GM12878 (cell line): ENCODE results near the gene MYBPC1. TPM values are rescaled to one million over a fixed set of nuclear protein-coding genes. Genes with fewer than 3 reads are reported as not detected.

ENCODE experiments used
- ATAC-seq: fragments of 200-7000 bp; cut with Tn5 transposase; 3 replicates; pipeline ENCODE4 v1.9.1; 2020; ENCODE audit warnings: mild to moderate bottlenecking, moderate library complexity
- BruUV-seq: library from RNA; stranded (reverse); fragments of 400-500 nt; replicated peaks from 2 replicates; lab custom pipeline; 2021; lab: Mats Ljungman, UMichigan
- CTCF ChIA-PET: fragments of 300-600 bp; sonication (Branson Sonifier 250); formaldehyde crosslinking; extraction: SDS; loops from one replicate; lab custom pipeline; 2021; ENCODE audit warnings: inconsistent platforms; lab: Yijun Ruan, JAX
- POLR2A ChIA-PET: fragments of 350-600 bp; formaldehyde crosslinking; extraction: SDS; loops from one replicate; lab custom pipeline; 2021; ENCODE audit warnings: inconsistent platforms; lab: Charles Lee
- RAD21 ChIA-PET: fragments of 300-600 bp; sonication (Branson Sonifier 250); formaldehyde crosslinking; loops from one replicate; lab custom pipeline; 2023; ENCODE audit warnings: antibody characterized with exemption; ENCODE audit not compliant: unreplicated experiment; lab: Charles Lee
- SMC1A ChIA-PET: fragments of 300-600 bp; sonication (Branson Sonifier 250); formaldehyde crosslinking; loops from one replicate; lab custom pipeline; 2023; ENCODE audit not compliant: unreplicated experiment, uncharacterized antibody; lab: Charles Lee
- DNase-seq: peaks from one replicate; pipeline ENCODE4 v3.0.0-alpha.2; 2011; ENCODE audit warnings: low read depth, low spot score
- FAIRE-seq: peaks from 3 replicates; lab custom pipeline; 2011; peaks lifted over from hg19 to GRCh38; lab: Jason Lieb, UNC
- H2AFZ ChIP-seq: 2 replicates; pipeline ENCODE4 v1.6.0; 2011; ENCODE audit warnings: low read depth, low read length, control low read depth; ENCODE audit not compliant: control insufficient read depth
- H3K27ac ChIP-seq: 2 replicates; pipeline ENCODE4 v1.5.1; 2011; ENCODE audit warnings: control low read depth; ENCODE audit not compliant: control insufficient read depth, insufficient read depth
- H3K27me3 ChIP-seq, 2 experiments: replicated peaks in 1 of 2; 2 replicates each; pipeline versions ENCODE4 v1.6.0 to v1.6.1; 2011; ENCODE audit warnings: low read length in 1 of 2; ENCODE audit not compliant: control insufficient read depth in 2 of 2, insufficient read depth in 2 of 2
- H3K36me3 ChIP-seq, 2 experiments: 2 replicates each; pipeline ENCODE4 v1.5.1; 2011; ENCODE audit warnings: low read length in 1 of 2; ENCODE audit not compliant: control insufficient read depth in 2 of 2, insufficient read depth in 2 of 2
- H3K4me1 ChIP-seq: 2 replicates; pipeline ENCODE4 v1.6.1; 2011; ENCODE audit warnings: mild to moderate bottlenecking, low read length, moderate library complexity, mixed read lengths; ENCODE audit not compliant: control insufficient read depth, insufficient read depth
- H3K4me2 ChIP-seq: 2 replicates; pipeline ENCODE4 v1.6.0; 2011; ENCODE audit warnings: control low read depth; ENCODE audit not compliant: control insufficient read depth, insufficient read depth
- H3K4me3 ChIP-seq: fragments of 200-600 bp; sonication (generic); 2 replicates; pipeline ENCODE4 v1.5.1; 2016
- H3K79me2 ChIP-seq: 2 replicates; pipeline ENCODE4 v1.6.0; 2011; ENCODE audit warnings: low read length; ENCODE audit not compliant: control insufficient read depth, insufficient read depth
- H3K9ac ChIP-seq: 2 replicates; pipeline ENCODE4 v1.8.0; 2011; ENCODE audit warnings: low read length, control low read depth, mixed read lengths; ENCODE audit not compliant: control insufficient read depth, insufficient read depth
- H3K9me3 ChIP-seq: replicated peaks from 3 replicates; pipeline ENCODE4 v1.5.1; 2011; ENCODE audit warnings: mild to moderate bottlenecking, low read length; ENCODE audit not compliant: control insufficient read depth, insufficient read depth
- H4K20me1 ChIP-seq: 2 replicates; pipeline ENCODE4 v1.6.0; 2011; ENCODE audit not compliant: control insufficient read depth, insufficient read depth
- BACH1 ChIP-seq: fragments of 450-650 bp; IDR thresholded peaks from 2 replicates; pipeline ENCODE4 v1.6.1; 2017; ENCODE audit warnings: mild to moderate bottlenecking, borderline replicate concordance
- EED ChIP-seq: sonication (generic); IDR thresholded peaks from 2 replicates; pipeline ENCODE4 v1.6.1; 2016; ENCODE audit warnings: antibody characterized with exemption, low read depth
- GATAD2B ChIP-seq: fragments of 450-650 bp; conservative IDR thresholded peaks from 2 replicates; pipeline ENCODE4 v1.6.1; 2017; ENCODE audit warnings: low read depth, mild to moderate bottlenecking, moderate library complexity
- HCFC1 ChIP-seq: fragments of 150-350 bp; IDR thresholded peaks from 2 replicates; pipeline ENCODE4 v1.6.1; 2014; ENCODE audit warnings: low read length
- IRF3 ChIP-seq: fragments of 450-650 bp; IDR thresholded peaks from 2 replicates; pipeline ENCODE4 v1.6.1; 2014; ENCODE audit warnings: mild to moderate bottlenecking
- KDM1A ChIP-seq: fragments of 200-600 bp; sonication (generic); IDR thresholded peaks from 2 replicates; pipeline ENCODE4 v1.6.1; 2016; ENCODE audit warnings: borderline replicate concordance
- NFYA ChIP-seq: IDR thresholded peaks from 2 replicates; pipeline ENCODE4 v1.6.1; 2011; ENCODE audit warnings: low read depth, mild to moderate bottlenecking, low read length, improper control_type of control experiment, borderline replicate concordance
- PBX3 ChIP-seq: IDR thresholded peaks from 2 replicates; pipeline ENCODE4 v1.6.1; 2011; ENCODE audit warnings: mild to moderate bottlenecking, low read depth, low read length, moderate library complexity; ENCODE audit not compliant: insufficient replicate concordance
- POLR2A ChIP-seq: IDR thresholded peaks from 2 replicates; pipeline ENCODE4 v1.6.1; 2011; ENCODE audit warnings: low read depth, mild to moderate bottlenecking, low read length
- RCOR1 ChIP-seq: conservative IDR thresholded peaks from 2 replicates; pipeline ENCODE4 v1.6.1; 2012; ENCODE audit warnings: low read depth, low read length, improper control_type of control experiment
- SIX5 ChIP-seq: IDR thresholded peaks from 2 replicates; pipeline ENCODE4 v1.6.1; 2011; ENCODE audit warnings: mild to moderate bottlenecking, low read depth, low read length, moderate library complexity; ENCODE audit not compliant: severe bottlenecking
- SPI1 ChIP-seq: IDR thresholded peaks from 2 replicates; pipeline ENCODE4 v1.6.1; 2011; ENCODE audit warnings: low read depth, mild to moderate bottlenecking, low read length, moderate library complexity, borderline replicate concordance; ENCODE audit not compliant: insufficient read depth
- STAT1 ChIP-seq: fragments of 450-650 bp; conservative IDR thresholded peaks from 2 replicates; pipeline ENCODE4 v1.6.1; 2014; ENCODE audit warnings: antibody characterized with exemption, mild to moderate bottlenecking
- TCF12 ChIP-seq: IDR thresholded peaks from 2 replicates; pipeline ENCODE4 v1.6.1; 2011; ENCODE audit warnings: low read depth, mild to moderate bottlenecking, low read length
- WGBS: methylation state at CpG from one replicate; pipeline ENCODE4 v1.1.6; 2016; ENCODE audit warnings: low lambda C conversion rate; ENCODE audit not compliant: insufficient replicate concordance, insufficient coverage; ENCODE audit errors: missing lambda C conversion rate; 5-methylcytosine and 5-hydroxymethylcytosine counted together
- in situ Hi-C: fragments of 300-500 bp; cut with MboI; formaldehyde crosslinking; loops from 9 replicates; pipeline ENCODE4 v1.14.3; 2018; ENCODE audit warnings: mixed read lengths
- intact Hi-C: fragments of 100-400 bp; cut with micrococcal nuclease; formaldehyde crosslinking; loops from one replicate; pipeline ENCODE4 v1.14.2; 2022; ENCODE audit not compliant: unreplicated experiment
- polyA plus RNA-seq, 11 experiments: library from polyadenylated mRNA; depleted of rRNA in 4 of 11; unstranded in 6 of 11; stranded (reverse) in 5 of 11; fragments of >200 nt; fragmentation: Nextera tagmentation in 4 of 11; fragmentation: Illumina TruSeq in 1 of 11; extraction: Ambion mirVana in 4 of 11; extraction: Trizol in 1 of 11; gene quantifications; 1 replicate in 1 of 11; 2 replicates in 10 of 11; pipeline versions ENCODE4 v1.2.1 to v1.2.3, GENCODE V29; 2011 to 2016; ENCODE audit warnings: inconsistent platforms in 2 of 11, missing spikeins in 2 of 11, low read depth in 1 of 11
- total RNA-seq, 4 experiments: library from RNA; depleted of rRNA in 3 of 4; stranded (reverse); fragments of >200 nt in 3 of 4; fragmentation: Illumina TruSeq in 1 of 4; extraction: Trizol in 1 of 4; gene quantifications; 2 replicates each; pipeline versions ENCODE4 v1.2.1 to v1.2.3, GENCODE V29; 2013 to 2021
- TF ChIP-seq, protein P1 (sequence below): IDR thresholded peaks from 2 replicates; pipeline ENCODE4 v1.6.1; 2012; ENCODE audit warnings: low read length, inconsistent platforms
- TF ChIP-seq, protein P2 (sequence below): fragments of 450-650 bp; conservative IDR thresholded peaks from 2 replicates; pipeline ENCODE4 v1.6.1; 2017; ENCODE audit warnings: mild to moderate bottlenecking, moderate library complexity

Gene MYBPC1
- total and polyA plus RNA-seq, 10 of the 15 experiments (the other 5 are each of a cell fraction or from before 2014, with no cell fraction given) = not detected

DNA sequence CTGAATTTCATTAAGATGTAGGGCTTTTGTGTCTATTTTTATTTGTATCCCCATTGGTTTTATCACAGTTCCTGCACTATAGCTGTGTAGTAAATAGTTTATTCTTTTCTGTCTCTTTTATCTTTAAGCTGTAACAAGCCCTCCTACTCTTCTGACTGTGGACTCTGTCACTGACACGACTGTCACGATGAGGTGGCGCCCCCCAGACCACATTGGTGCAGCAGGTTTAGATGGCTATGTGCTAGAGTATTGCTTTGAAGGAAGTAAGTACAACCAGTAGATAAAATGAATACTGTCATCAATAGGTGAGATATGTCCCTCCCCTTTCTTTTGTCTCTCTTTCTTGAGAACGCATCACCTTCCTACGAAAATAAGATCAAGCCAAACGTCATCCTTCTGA, 68.5 kb downstream of the MYBPC1 start (continued):
- no peak for TF ChIP-seq PBX3
- no peak for TF ChIP-seq NFYA
- no peak for TF ChIP-seq IRF3
- TF ChIP-seq BACH1 = no peak
- TF ChIP-seq GATAD2B = no peak
- no peak for TF ChIP-seq POLR2A

DNA sequence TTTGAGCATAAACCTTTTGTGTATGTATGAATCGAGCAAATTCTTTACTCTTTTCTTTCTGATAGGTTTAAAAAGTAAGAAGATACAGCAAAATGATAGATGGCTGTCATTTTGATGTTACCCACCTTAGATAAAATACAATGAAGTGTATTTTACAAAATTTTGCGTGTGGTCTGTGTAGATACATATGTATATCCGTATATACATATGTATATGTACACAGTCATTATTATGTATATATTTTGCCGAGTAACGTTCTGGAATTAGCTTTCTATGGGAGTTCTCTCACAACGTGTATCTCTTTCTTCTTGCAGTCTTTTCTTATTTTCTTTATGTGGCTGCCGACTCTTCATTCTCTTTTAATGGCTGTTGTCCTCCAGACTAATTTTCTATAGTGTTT, 70.2 kb downstream of the MYBPC1 start:
- Histone ChIP-seq H4K20me1 (no peaks in the 10 kb centered on the region), H3K9me3 (no peaks in the 10 kb centered on the region; the same call in 1 of the 3 replicates), H3K9ac (no peak overlapping the region), H3K4me2 (no peak overlapping the region), H3K4me3 (no peak overlapping the region), H3K4me1 (no peaks in the 10 kb centered on the region), H2AFZ (no peak overlapping the region), H3K27me3 (no peaks in the 10 kb centered on the region; a peak in 1 of 4 replicates), H3K36me3 (no peaks in the 10 kb centered on the region)
- SMC1A ChIA-PET = no interaction called here
- no peak for ATAC-seq
- RAD21 ChIA-PET = no interaction called here
- intact Hi-C loops (no loop called here), in situ Hi-C loops (no loop called here)
- POLR2A ChIA-PET = no interaction called here
- CTCF ChIA-PET = no interaction called here
- FAIRE-seq = no peak
- 68% methylated on average over 7 of the region's 7 CpGs for WGBS
- no TSS peak for BruUV-seq
- TF ChIP-seq HCFC1 = no peak
- TF ChIP-seq EED = no peak
- TF ChIP-seq GATAD2B = no peak
- no peak for TF ChIP-seq KDM1A
- TF ChIP-seq TCF12 = no peak
- TF ChIP-seq, protein P1, sequence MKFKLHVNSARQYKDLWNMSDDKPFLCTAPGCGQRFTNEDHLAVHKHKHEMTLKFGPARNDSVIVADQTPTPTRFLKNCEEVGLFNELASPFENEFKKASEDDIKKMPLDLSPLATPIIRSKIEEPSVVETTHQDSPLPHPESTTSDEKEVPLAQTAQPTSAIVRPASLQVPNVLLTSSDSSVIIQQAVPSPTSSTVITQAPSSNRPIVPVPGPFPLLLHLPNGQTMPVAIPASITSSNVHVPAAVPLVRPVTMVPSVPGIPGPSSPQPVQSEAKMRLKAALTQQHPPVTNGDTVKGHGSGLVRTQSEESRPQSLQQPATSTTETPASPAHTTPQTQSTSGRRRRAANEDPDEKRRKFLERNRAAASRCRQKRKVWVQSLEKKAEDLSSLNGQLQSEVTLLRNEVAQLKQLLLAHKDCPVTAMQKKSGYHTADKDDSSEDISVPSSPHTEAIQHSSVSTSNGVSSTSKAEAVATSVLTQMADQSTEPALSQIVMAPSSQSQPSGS = no peak
- TF ChIP-seq RCOR1 = no peak
- TF ChIP-seq SPI1 = no peak
- no peak for TF ChIP-seq SIX5
- no peak for TF ChIP-seq STAT1
- no peak for TF ChIP-seq PBX3
- TF ChIP-seq, protein P2, sequence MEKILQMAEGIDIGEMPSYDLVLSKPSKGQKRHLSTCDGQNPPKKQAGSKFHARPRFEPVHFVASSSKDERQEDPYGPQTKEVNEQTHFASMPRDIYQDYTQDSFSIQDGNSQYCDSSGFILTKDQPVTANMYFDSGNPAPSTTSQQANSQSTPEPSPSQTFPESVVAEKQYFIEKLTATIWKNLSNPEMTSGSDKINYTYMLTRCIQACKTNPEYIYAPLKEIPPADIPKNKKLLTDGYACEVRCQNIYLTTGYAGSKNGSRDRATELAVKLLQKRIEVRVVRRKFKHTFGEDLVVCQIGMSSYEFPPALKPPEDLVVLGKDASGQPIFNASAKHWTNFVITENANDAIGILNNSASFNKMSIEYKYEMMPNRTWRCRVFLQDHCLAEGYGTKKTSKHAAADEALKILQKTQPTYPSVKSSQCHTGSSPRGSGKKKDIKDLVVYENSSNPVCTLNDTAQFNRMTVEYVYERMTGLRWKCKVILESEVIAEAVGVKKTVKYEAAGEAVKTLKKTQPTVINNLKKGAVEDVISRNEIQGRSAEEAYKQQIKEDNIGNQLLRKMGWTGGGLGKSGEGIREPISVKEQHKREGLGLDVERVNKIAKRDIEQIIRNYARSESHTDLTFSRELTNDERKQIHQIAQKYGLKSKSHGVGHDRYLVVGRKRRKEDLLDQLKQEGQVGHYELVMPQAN = no peak
- TF ChIP-seq, all 136 proteins: peak for 0
- Histone ChIP-seq H3K27ac (no peak overlapping the region), H3K79me2 (no peaks in the 10 kb centered on the region)
- DNase-seq = no peak
